Bronchial epithelial cell (primary cell): ENCODE data around the gene QSOX2. TPM values are rescaled to one million over a fixed set of nuclear protein-coding genes. Genes with fewer than 3 reads are reported as not detected.

Experiments
- DNase-seq: peaks from one replicate; pipeline ENCODE4 v3.0.0-alpha.2; 2010; ENCODE audit warnings: low read depth
- FAIRE-seq: peaks from 2 replicates; lab custom pipeline; 2011; peaks lifted over from hg19 to GRCh38; lab: Jason Lieb, UNC
- H3K27me3 ChIP-seq: 2 replicates; pipeline ENCODE4 v1.5.1; 2011; ENCODE audit warnings: low read length; ENCODE audit not compliant: control insufficient read depth, insufficient read depth
- H3K36me3 ChIP-seq: 2 replicates; pipeline ENCODE4 v1.5.1; 2011; ENCODE audit warnings: low read length; ENCODE audit not compliant: control insufficient read depth, insufficient read depth
- H3K4me3 ChIP-seq: 2 replicates; pipeline ENCODE4 v1.5.1; 2011; ENCODE audit warnings: mild to moderate bottlenecking, low read depth, low read length, control low read depth
- total RNA-seq: library from RNA; depleted of rRNA; stranded (reverse); fragments of >200 nt; gene quantifications from 2 replicates; pipeline ENCODE4 v1.2.1, GENCODE V29; 2014
- TF ChIP-seq, protein P1 (sequence below): IDR thresholded peaks from 2 replicates; pipeline ENCODE4 v1.5.1; 2011; ENCODE audit warnings: mild to moderate bottlenecking, moderate library complexity, low read length, control low read depth, inconsistent platforms; ENCODE audit not compliant: insufficient read depth, severe bottlenecking

Gene QSOX2
- total RNA-seq, 1 donor from 2014 or later = 12.1 TPM

DNA sequence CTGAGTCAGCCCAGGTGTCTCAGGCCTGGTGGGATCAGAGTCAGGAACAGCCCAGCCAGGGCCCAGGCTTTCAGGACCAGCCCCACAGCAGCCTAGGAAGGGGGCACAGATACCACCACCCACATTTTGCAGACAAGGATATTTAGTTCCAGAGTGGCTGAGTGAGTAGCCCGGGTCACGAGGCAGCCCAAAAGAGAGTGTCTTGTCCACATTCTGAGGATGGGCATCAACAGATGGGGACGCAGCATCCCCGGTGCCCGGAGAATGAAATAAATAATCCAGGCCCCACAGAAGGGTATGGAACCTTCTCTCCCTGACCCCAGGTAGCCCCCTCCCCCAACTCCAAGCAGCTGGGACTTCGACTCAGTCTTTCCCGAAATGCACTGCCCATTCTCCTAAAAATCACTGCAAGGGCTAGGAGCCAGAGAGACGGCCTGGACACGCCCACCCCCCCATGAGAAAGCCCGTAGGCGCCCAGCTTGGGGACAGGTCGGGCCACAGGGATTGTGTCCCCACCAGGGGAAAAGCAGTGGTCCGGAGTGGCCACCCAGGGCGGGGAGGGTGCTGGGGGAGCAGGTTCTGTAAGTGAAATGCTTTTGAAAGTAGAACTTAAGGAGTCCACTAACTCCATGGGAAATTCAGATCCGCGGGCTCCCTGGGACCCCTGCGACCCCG lies 47.5 kb downstream of the QSOX2 start:
- DNase-seq (no peak), FAIRE-seq (no peak)
- H3K4me3 ChIP-seq = no peak overlapping the region
- TF ChIP-seq, protein P1, sequence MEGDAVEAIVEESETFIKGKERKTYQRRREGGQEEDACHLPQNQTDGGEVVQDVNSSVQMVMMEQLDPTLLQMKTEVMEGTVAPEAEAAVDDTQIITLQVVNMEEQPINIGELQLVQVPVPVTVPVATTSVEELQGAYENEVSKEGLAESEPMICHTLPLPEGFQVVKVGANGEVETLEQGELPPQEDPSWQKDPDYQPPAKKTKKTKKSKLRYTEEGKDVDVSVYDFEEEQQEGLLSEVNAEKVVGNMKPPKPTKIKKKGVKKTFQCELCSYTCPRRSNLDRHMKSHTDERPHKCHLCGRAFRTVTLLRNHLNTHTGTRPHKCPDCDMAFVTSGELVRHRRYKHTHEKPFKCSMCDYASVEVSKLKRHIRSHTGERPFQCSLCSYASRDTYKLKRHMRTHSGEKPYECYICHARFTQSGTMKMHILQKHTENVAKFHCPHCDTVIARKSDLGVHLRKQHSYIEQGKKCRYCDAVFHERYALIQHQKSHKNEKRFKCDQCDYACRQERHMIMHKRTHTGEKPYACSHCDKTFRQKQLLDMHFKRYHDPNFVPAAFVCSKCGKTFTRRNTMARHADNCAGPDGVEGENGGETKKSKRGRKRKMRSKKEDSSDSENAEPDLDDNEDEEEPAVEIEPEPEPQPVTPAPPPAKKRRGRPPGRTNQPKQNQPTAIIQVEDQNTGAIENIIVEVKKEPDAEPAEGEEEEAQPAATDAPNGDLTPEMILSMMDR = no peak
- H3K27me3 ChIP-seq = peaks cover 72% of the 10 kb centered on the region
- no peaks in the 10 kb centered on the region for H3K36me3 ChIP-seq

DNA sequence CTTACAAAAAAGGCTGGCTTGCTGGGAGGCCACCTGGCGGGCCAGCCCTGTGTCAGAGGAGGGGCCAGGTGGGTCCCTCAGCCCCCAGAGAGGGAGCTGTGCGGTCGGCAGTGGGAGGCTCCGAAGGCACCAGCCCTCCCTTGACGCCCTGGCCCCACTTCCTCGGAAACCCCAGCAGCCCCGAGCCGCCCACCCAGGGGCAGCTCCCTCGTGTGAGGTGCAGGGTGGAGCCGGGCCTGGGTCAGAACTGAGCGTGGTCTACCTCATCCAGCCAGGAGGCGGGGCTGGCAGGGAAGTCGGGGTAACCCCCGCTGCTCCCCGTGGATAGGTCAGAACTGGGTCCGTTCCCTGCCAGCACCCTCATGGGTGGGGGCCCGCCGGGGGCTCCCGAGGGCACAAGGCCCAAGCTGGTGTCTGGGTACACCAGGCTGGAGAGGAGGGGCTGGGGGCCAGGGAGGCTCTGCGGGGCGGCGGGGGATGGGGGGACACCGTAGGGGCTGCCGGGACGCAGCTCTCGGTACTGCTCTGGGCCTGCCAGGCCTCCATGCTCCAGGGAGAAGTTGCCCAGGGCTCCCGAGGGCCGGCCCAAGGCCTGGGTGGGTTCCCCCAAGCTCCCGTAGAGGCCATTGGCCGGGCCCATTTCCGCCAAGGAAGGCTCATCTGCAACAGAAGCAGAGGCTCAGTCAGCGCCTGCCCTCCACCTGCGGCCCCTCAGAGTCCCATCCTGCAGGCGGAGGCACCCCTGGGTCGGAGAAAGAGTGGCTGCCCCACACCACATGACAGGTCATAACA lies 48.3 kb downstream of the QSOX2 start:
- DNase-seq = no peak
- Histone ChIP-seq H3K27me3 (peaks cover 72% of the 10 kb centered on the region), H3K36me3 (no peaks in the 10 kb centered on the region), H3K4me3 (no peak overlapping the region)
- FAIRE-seq = no peak
- TF ChIP-seq, protein P1 = no peak

- TF ChIP-seq, protein P1 = no peak
- DNase-seq (no peak), FAIRE-seq (no peak)
- peaks cover 77% of the 10 kb centered on the region for H3K27me3 ChIP-seq
- no peak overlapping the region for H3K4me3 ChIP-seq
- no peaks in the 10 kb centered on the region for H3K36me3 ChIP-seq
Observed at GRCh38 chr9:136196404-136197083, 49.1 kb downstream of the QSOX2 start.

- Histone ChIP-seq H3K36me3 (no peaks in the 10 kb centered on the region), H3K27me3 (peaks cover 69% of the 10 kb centered on the region), H3K4me3 (no peak overlapping the region)
- FAIRE-seq (no peak), DNase-seq (no peak)
- TF ChIP-seq, protein P1 = no peak
Observed at GRCh38 chr9:136194540-136194939, 51.1 kb downstream of the QSOX2 start.

- Histone ChIP-seq H3K27me3 (peaks cover 69% of the 10 kb centered on the region), H3K4me3 (no peak overlapping the region), H3K36me3 (no peaks in the 10 kb centered on the region)
- TF ChIP-seq, protein P1 = no peak
- FAIRE-seq (no peak), DNase-seq (no peak)
Observed at GRCh38 chr9:136193891-136194279, 51.7 kb downstream of the QSOX2 start.
